ENCODE data around the gene ST3GAL5.

The ST3GAL5 gene

GRCh38 chr2:85802354-85803103 lies 86.3 kb downstream of the ST3GAL5 start:
- DNase-seq, result no peak

- DNase-seq, result no peak
Observed at GRCh38 chr2:85801871-85802270, 86.9 kb downstream of the ST3GAL5 start.

- no peak for DNase-seq
Observed at GRCh38 chr2:85800586-85800985, 88.2 kb downstream of the ST3GAL5 start.

- DNase-seq, result no peak
Observed at GRCh38 chr2:85799215-85799956, 89.4 kb downstream of the ST3GAL5 start.

GRCh38 chr2:85797921-85798320 lies 90.9 kb downstream of the ST3GAL5 start:
- no peak for DNase-seq

- no peak for DNase-seq
Observed at GRCh38 chr2:85797263-85797660, 91.5 kb downstream of the ST3GAL5 start.

- no peak for DNase-seq
Observed at GRCh38 chr2:85796341-85797262, 92.2 kb downstream of the ST3GAL5 start.

GRCh38 chr2:85796046-85796340 lies 92.8 kb downstream of the ST3GAL5 start:
- no peak for DNase-seq

GRCh38 chr2:85795331-85796045 lies 93.3 kb downstream of the ST3GAL5 start:
- DNase-seq, result no peak

- no peak for DNase-seq
Observed at GRCh38 chr2:85794491-85795121, 94.2 kb downstream of the ST3GAL5 start.

GRCh38 chr2:85794038-85794441 lies 94.8 kb downstream of the ST3GAL5 start:
- DNase-seq, result no peak

GRCh38 chr2:85793584-85793983 lies 95.2 kb downstream of the ST3GAL5 start:
- no peak for DNase-seq

- no peak for DNase-seq
Observed at GRCh38 chr2:85792783-85793441, 95.9 kb downstream of the ST3GAL5 start.

- DNase-seq, result no peak
Observed at GRCh38 chr2:85791704-85792565, 96.9 kb downstream of the ST3GAL5 start.

GRCh38 chr2:85790499-85791188 lies 98.1 kb downstream of the ST3GAL5 start:
- no peak for DNase-seq

GRCh38 chr2:85790032-85790431 lies 98.8 kb downstream of the ST3GAL5 start:
- DNase-seq, result no peak

GRCh38 chr2:85789271-85789670 lies 99.5 kb downstream of the ST3GAL5 start:
- no peak for DNase-seq

GRCh38 chr2:85788603-85789002 lies 100.2 kb downstream of the ST3GAL5 start:
- no peak for DNase-seq

GRCh38 chr2:85787981-85788340 lies 100.8 kb downstream of the ST3GAL5 start:
- no peak for DNase-seq

- DNase-seq, result no peak
Observed at GRCh38 chr2:85787282-85787980, 101.4 kb downstream of the ST3GAL5 start.
